ENCODE measurements around the gene PTPRM.
"Not testable (repeated sequence)": the region's sequence is repeated elsewhere in the genome, so short reads cannot be mapped to it uniquely, and the experiment has no call there.

Gene PTPRM

GRCh38 chr18:8036551-8036950 is 469.4 kb downstream of the PTPRM start:
- FAIRE-seq (no peak), DNase-seq (ENCODE audit: low spot score) (no peak)

GRCh38 chr18:8037296-8037695 is 470.2 kb downstream of the PTPRM start:
- no peak for DNase-seq (ENCODE audit: low spot score)
- no peak for FAIRE-seq

GRCh38 chr18:8040021-8040420 is 472.9 kb downstream of the PTPRM start:
- DNase-seq (ENCODE audit: low spot score) (peak; percentile 19), FAIRE-seq (peak; percentile 58)

GRCh38 chr18:8041526-8042111 is 474.5 kb downstream of the PTPRM start:
- FAIRE-seq = no peak
- DNase-seq (ENCODE audit: low spot score) = no peak

GRCh38 chr18:8044004-8044403 is 476.9 kb downstream of the PTPRM start:
- no peak for DNase-seq (ENCODE audit: low spot score)
- FAIRE-seq = no peak

- peak; percentile 94 for FAIRE-seq
These were observed 478.2 kb downstream of the PTPRM start for GRCh38 chr18:8045160-8045883.

GRCh38 chr18:8045884-8046281 is 478.8 kb downstream of the PTPRM start:
- DNase-seq (ENCODE audit: low spot score) (peak; percentile 75), FAIRE-seq (no peak)

More at GRCh38 chr18:8045160-8045883, 478.2 kb downstream of the PTPRM start:
- peak; percentile 76 for DNase-seq (ENCODE audit: low spot score)

- FAIRE-seq = no peak
These were observed 479.3 kb downstream of the PTPRM start for GRCh38 chr18:8046441-8046840.

GRCh38 chr18:8049147-8049546 is 482.0 kb downstream of the PTPRM start:
- no peak for FAIRE-seq
- DNase-seq (ENCODE audit: low spot score) = no peak

More at GRCh38 chr18:8046441-8046840, 479.3 kb downstream of the PTPRM start:
- no peak for DNase-seq (ENCODE audit: low spot score)

- DNase-seq (ENCODE audit: low spot score) (no peak), FAIRE-seq (no peak)
These were observed 483.7 kb downstream of the PTPRM start for GRCh38 chr18:8050616-8051329.

GRCh38 chr18:8051453-8051852 is 484.3 kb downstream of the PTPRM start:
- FAIRE-seq = no peak
- DNase-seq (ENCODE audit: low spot score) = no peak

- DNase-seq (ENCODE audit: low spot score) = no peak
- FAIRE-seq = no peak
These were observed 485.2 kb downstream of the PTPRM start for GRCh38 chr18:8052237-8052701.

GRCh38 chr18:8056723-8057122 is 489.6 kb downstream of the PTPRM start:
- FAIRE-seq (no peak), DNase-seq (ENCODE audit: low spot score) (no peak)

GRCh38 chr18:8063152-8063551 is 496.0 kb downstream of the PTPRM start:
- FAIRE-seq; DNase-seq (ENCODE audit: low spot score): not testable (repeated sequence)

- DNase-seq (ENCODE audit: low spot score) (no peak), FAIRE-seq (no peak)
These were observed 496.6 kb downstream of the PTPRM start for GRCh38 chr18:8063733-8064132.

GRCh38 chr18:8065284-8065683 is 498.2 kb downstream of the PTPRM start:
- DNase-seq (ENCODE audit: low spot score) = no peak
- no peak for FAIRE-seq

- FAIRE-seq (no peak), DNase-seq (ENCODE audit: low spot score) (no peak)
These were observed 498.7 kb downstream of the PTPRM start for GRCh38 chr18:8065773-8066172.

- DNase-seq (ENCODE audit: low spot score) (no peak), FAIRE-seq (no peak)
These were observed 502.6 kb downstream of the PTPRM start for GRCh38 chr18:8069708-8070107.

- FAIRE-seq (no peak), DNase-seq (ENCODE audit: low spot score) (no peak)
These were observed 506.1 kb downstream of the PTPRM start for GRCh38 chr18:8073167-8073566.

GRCh38 chr18:8080092-8080491 is 513.0 kb downstream of the PTPRM start:
- FAIRE-seq (no peak), DNase-seq (ENCODE audit: low spot score) (no peak)

GRCh38 chr18:8081267-8081666 is 514.2 kb downstream of the PTPRM start:
- FAIRE-seq = no peak
- no peak for DNase-seq (ENCODE audit: low spot score)

GRCh38 chr18:8081872-8082553 is 514.9 kb downstream of the PTPRM start:
- no peak for FAIRE-seq
- DNase-seq (ENCODE audit: low spot score) = no peak
